Thoracic aorta (tissue), 2 donors: ENCODE data around the gene PKNOX2. TPM values are rescaled to one million over a fixed set of nuclear protein-coding genes. Genes with fewer than 3 reads are reported as not detected.

ENCODE experiments used
- ATAC-seq: fragments of 150-250 bp; one replicate; pipeline ENCODE4 v1.8.0; 2017; ENCODE audit warnings: low read depth; ENCODE audit not compliant: insufficient number of reproducible peaks, low FRiP score
- DNase-seq: peaks from one replicate; pipeline ENCODE4 v3.0.0-alpha.2; 2020; ENCODE audit warnings: low spot score
- H3K27ac ChIP-seq, 2 donors: fragments of 200-600 bp; sonication (generic); 1 replicate in 1 of 2; 2 replicates in 1 of 2; pipeline ENCODE4 v1.5.1; 2016; ENCODE audit warnings: mild to moderate bottlenecking in 2 of 2, moderate library complexity in 2 of 2
- H3K27me3 ChIP-seq: fragments of 200-600 bp; sonication (generic); replicated peaks from 2 replicates; pipeline ENCODE4 v1.6.0; 2016; ENCODE audit warnings: mild to moderate bottlenecking; ENCODE audit not compliant: insufficient read depth
- H3K36me3 ChIP-seq: fragments of 200-600 bp; sonication (generic); one replicate; pipeline ENCODE4 v1.5.1; 2016
- H3K4me1 ChIP-seq, 2 donors: fragments of 200-600 bp; sonication (generic); 1 replicate in 1 of 2; 2 replicates in 1 of 2; pipeline versions ENCODE4 v1.5.1 to v1.6.0; 2016; ENCODE audit warnings: low read depth in 2 of 2, mild to moderate bottlenecking in 1 of 2; ENCODE audit not compliant: control insufficient read depth in 1 of 2
- H3K4me3 ChIP-seq: fragments of 200-600 bp; sonication (generic); 2 replicates; pipeline ENCODE4 v1.5.1; 2016; ENCODE audit warnings: mild to moderate bottlenecking
- H3K9me3 ChIP-seq: fragments of 200-600 bp; sonication (generic); 2 replicates; pipeline ENCODE4 v1.5.1; 2016
- CTCF ChIP-seq: fragments of 200-600 bp; sonication (generic); IDR thresholded peaks from one replicate; pipeline ENCODE4 v1.5.1; 2019; ENCODE audit warnings: antibody characterized with exemption
- total RNA-seq, 2 donors: library from RNA; depleted of rRNA; stranded (reverse); fragments of >200 nt; gene quantifications; one replicate each; pipeline versions ENCODE4 v1.1.0 to v1.2.3, GENCODE V29; 2016

PKNOX2 gene
- total RNA-seq, 2 donors from 2014 or later = 1.4 to 9.2 TPM

GRCh38 chr11:125305345-125305744, 140.8 kb downstream of the PKNOX2 start:
- Histone ChIP-seq H3K36me3 (no peaks in the 10 kb centered on the region), H3K4me3 (no peak overlapping the region), H3K27me3 (no peaks in the 10 kb centered on the region), H3K9me3 (no peaks in the 10 kb centered on the region), H3K4me1 (peaks cover 8 to 21% of the 10 kb centered on the region in 2 donors), H3K27ac (no peak overlapping the region)
- ATAC-seq (no peak), DNase-seq (no peak)
- no peak for TF ChIP-seq CTCF

DNA sequence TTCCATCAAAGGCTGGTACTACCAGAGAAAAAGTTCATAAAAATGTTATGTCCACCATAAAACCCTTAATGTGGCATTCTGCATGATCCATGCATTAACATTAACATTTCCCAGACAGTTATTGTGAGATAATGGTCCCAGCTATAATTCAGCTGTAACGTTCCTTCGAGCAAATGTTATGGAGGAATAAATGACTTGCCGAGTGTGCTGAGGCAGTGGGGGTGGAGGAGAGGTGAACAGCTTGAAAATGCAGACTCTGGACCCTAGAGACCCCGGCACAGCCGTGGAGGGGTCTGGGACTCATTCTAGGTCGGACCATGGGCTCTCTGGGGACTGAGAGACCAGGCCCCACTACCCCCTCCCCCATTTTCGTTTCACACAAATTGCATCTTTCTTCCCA, 141.9 kb downstream of the PKNOX2 start:
- Histone ChIP-seq H3K27ac (no peak overlapping the region), H3K36me3 (no peaks in the 10 kb centered on the region), H3K9me3 (no peaks in the 10 kb centered on the region), H3K4me3 (no peak overlapping the region), H3K27me3 (no peaks in the 10 kb centered on the region), H3K4me1 (peaks cover 0 to 9% of the 10 kb centered on the region in 2 donors)
- ATAC-seq (no peak), DNase-seq (no peak)
- TF ChIP-seq CTCF = no peak

GRCh38 chr11:125308246-125308645, 143.7 kb downstream of the PKNOX2 start:
- Histone ChIP-seq H3K9me3 (no peaks in the 10 kb centered on the region), H3K36me3 (no peaks in the 10 kb centered on the region), H3K4me3 (no peak overlapping the region), H3K27ac (no peak overlapping the region), H3K4me1 (peaks cover 0 to 7% of the 10 kb centered on the region in 2 donors), H3K27me3 (no peaks in the 10 kb centered on the region)
- no peak for TF ChIP-seq CTCF
- no peak for DNase-seq
- ATAC-seq = no peak

DNA sequence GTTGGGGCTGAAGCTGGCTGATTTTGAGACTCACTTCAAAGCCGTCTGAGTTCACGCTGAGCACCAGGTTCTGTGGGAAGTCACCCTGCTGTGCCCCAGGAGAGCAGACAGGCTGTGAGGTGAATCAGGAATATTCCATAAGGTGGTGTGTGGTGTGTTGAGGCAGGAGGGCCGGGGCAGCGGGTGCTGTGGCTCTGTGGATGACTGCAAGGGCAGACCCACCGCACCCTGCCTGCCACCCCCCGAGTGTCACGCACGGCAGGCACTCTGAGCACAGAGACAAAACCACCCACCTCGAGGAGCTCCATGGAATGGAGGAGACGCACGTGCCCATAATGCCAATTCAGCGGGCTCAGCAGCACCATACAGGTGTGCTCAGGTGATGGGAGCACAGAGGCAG, 147.8 kb downstream of the PKNOX2 start:
- ATAC-seq (no peak), DNase-seq (no peak)
- H3K9me3 ChIP-seq = no peaks in the 10 kb centered on the region
- H3K4me1 ChIP-seq = peaks cover 0 to 6% of the 10 kb centered on the region in 2 donors
- no peaks in the 10 kb centered on the region for H3K27me3 ChIP-seq
- no peak for TF ChIP-seq CTCF
- no peak overlapping the region for H3K27ac ChIP-seq
- H3K36me3 ChIP-seq = no peaks in the 10 kb centered on the region
- no peak overlapping the region for H3K4me3 ChIP-seq

DNA sequence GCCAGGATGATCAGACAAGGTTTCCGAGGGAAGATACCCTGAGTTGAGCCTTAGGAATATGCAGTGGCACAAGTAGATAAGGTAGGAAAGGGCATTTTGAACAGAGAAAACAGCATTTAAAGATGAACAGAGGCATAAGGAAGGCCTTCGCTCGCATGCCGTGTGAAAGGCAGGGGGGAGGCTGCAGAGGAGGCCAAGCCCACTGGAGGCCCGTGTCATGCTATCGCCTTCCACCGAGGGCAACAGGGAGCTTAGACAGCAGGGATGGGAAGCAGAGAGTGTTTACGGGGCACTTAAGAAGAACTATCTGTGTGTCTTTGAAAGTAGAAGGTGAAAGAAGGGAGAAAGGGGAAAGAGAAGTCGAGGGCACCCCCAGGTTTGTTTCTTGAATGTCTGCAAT, 148.3 kb downstream of the PKNOX2 start:
- DNase-seq (no peak), ATAC-seq (no peak)
- Histone ChIP-seq H3K36me3 (no peaks in the 10 kb centered on the region), H3K9me3 (no peaks in the 10 kb centered on the region), H3K27ac (no peak overlapping the region), H3K4me3 (no peak overlapping the region), H3K4me1 (peaks cover 0 to 6% of the 10 kb centered on the region in 2 donors), H3K27me3 (no peaks in the 10 kb centered on the region)
- TF ChIP-seq CTCF = no peak
